HG03066 (cell line): ENCODE measurements around the gene PI16.

ENCODE experiments used
- ATAC-seq: cut with Tn5 transposase; IDR thresholded peaks from one replicate; pipeline ENCODE4 v1.9.1; 2021; ENCODE audit warnings: low read depth; ENCODE audit not compliant: unreplicated experiment

PI16 gene

DNA sequence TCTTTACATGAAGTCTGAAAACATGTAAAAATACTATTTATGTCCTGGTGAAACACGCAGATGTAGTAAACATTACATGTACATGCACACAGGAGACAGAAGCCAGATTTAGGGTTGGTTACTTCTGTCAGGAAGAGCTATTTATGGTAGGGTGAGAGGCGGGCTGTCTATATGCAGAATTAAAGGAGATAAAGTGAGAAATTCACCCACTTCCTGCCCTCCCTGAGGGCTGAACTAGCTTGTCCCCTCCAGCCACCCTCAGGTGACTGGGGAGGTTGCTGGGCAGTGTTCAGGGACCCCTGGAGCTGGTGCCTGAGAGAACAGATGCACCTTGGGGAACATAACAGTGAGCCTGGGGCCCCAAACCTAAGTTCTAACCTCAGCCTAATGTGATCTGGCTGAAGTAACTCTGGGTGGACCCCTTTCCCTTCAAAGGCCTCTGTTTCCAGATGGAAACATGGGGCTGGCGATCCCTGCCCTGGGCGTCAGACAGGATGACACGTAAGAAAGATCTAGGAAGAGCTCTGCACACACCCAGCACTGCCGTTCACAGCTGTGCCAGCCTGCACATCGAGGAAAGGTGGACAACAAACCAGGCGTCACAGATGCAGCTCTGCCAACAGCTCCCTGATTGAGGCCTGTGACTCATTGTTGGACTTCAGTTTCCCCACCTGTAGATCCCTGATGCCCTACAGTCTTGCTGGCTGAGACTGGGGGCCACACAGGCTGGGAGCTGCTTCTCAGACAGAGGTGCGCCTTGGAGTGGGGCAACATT lies 1.3 kb downstream of the PI16 start:
- no peak for ATAC-seq

GRCh38 chr6:36956446-36956820 lies 1.9 kb downstream of the PI16 start:
- ATAC-seq = no peak

DNA sequence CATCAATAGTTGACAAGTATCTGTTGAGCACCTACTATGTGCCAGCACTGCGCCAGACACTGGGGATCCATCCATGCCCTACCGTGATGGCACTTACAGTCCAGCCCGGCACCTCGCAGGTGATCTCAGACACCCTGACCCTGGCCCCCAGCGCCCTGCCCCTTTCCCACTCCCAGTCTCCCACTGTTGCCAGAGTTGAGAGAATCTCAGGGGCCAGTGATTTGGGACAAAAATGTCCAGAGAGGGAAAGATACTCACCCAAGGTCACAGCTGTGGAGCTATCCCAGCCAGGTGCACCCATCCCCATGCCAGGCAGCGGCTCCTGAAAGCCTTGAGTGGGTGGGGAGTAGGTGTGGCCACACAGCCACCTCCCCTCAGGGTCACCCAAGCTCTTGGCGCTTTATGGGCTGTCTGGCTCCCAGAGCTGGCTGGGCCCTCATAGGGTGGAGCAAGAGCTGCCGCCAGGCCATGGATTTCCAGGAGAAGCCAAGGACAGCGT lies 3.3 kb downstream of the PI16 start:
- no peak for ATAC-seq

DNA sequence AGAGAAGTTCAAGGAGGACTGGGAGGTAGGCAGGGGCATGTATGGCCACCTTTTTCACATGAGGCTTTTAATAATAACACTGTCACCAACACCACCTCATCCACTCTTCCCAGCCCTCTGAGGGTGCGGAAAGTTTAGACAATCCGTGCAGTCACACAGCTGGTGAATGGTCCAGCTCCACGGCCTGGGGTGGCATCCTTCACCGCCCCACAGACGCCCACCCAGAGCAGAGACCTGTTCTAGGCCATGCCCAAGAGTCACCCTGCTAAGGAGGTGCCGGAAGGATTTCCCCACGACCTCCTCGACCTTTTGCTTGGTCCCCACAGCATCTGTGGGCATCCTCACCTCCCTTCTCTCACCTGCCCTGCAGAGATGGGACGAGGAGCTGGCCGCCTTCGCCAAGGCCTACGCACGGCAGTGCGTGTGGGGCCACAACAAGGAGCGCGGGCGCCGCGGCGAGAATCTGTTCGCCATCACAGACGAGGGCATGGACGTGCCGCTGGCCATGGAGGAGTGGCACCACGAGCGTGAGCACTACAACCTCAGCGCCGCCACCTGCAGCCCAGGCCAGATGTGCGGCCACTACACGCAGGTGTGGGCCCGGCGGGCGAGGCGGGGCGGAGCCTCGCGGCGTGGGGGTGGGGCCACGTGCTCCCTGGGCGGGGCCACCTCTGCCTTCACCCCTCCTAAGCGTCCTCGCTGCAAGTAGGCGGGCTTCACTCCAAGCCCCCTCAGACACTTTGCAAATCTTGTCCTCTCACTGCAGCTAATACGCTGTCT lies 4.4 kb downstream of the PI16 start:
- ATAC-seq = no peak

DNA sequence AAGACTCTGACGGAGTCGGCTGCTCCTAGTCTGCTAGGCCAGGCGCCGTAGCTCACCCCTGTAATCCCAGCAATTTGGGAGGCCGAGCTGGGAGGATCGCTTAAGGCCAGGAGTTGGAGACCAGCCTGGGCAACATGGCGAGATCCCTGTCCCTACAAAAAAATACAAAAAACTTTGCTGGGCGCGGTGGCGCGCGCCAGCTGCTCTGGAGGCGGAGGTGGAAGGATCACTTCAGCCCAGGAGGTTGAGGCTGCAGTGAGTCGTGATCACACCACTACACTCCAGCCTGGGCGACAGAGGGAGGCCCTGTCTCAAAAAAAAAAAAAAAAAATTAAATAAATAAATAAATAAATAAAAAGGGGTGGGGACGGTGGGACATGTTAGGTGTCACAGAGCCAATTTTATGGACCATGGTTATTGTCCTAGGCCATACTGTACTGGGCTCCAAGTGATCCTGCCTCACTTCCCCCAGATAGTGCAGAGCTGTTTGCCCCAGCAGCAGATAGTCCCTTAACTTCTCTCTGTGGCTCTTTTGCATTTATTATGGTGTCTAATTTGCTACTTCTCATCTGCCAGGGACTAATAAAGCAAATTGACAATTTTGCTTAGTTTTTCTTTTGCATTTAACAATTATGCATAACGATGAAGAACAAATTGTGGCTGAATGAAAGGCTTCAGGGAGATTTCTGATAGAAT lies 5.2 kb downstream of the PI16 start:
- no peak for ATAC-seq

- ATAC-seq = no peak
These were observed 7.2 kb downstream of the PI16 start for GRCh38 chr6:36961441-36962435.

GRCh38 chr6:36962874-36963273 lies 8.3 kb downstream of the PI16 start:
- no peak for ATAC-seq

GRCh38 chr6:36963451-36964290 lies 9.1 kb downstream of the PI16 start:
- no peak for ATAC-seq

- no peak for ATAC-seq
These were observed 9.8 kb downstream of the PI16 start for GRCh38 chr6:36964349-36964748.

GRCh38 chr6:36964908-36965307 lies 10.4 kb downstream of the PI16 start:
- no peak for ATAC-seq

DNA sequence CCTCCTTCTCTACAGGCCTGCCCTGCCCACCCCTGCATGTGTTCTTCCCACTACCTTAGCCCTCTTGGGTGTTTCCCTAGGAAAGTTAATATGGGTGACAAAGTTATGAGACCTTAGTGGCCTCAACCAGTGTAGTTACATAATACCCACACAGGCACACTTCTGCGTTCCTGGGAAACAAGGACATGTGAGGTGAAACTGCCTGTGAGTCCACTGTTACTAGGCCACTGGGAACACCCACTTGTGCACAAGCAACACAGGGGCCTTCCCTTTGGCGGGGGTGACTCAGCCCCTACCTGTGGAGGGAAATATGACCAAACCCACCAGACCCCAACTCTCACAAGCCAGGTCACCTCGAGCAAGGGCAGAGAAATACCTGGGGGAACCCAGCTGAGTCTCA lies 12.8 kb downstream of the PI16 start:
- no peak for ATAC-seq

GRCh38 chr6:36967757-36968156 lies 13.2 kb downstream of the PI16 start:
- ATAC-seq = no peak

GRCh38 chr6:36968266-36968977 lies 13.9 kb downstream of the PI16 start:
- no peak for ATAC-seq

GRCh38 chr6:36969240-36969691 lies 14.7 kb downstream of the PI16 start:
- ATAC-seq = no peak

- ATAC-seq = no peak
These were observed 15.7 kb downstream of the PI16 start for GRCh38 chr6:36969988-36970891.

- no peak for ATAC-seq
These were observed 16.6 kb downstream of the PI16 start for GRCh38 chr6:36970892-36971842.
